Aorta (tissue), 5 donors: ENCODE results near the gene ZNF474. TPM values are rescaled to one million over a fixed set of nuclear protein-coding genes. Genes with fewer than 3 reads are reported as not detected.

Source experiments
- ATAC-seq: fragments of 200-7000 bp; cut with Tn5 transposase; one replicate; pipeline ENCODE4 v1.9.1; 2022; ENCODE audit warnings: moderate library complexity; ENCODE audit not compliant: low FRiP score
- DNase-seq, 2 donors: peaks; one replicate each; pipeline ENCODE4 v3.0.0-alpha.2; 2020
- H3K27ac ChIP-seq, 2 donors: one replicate each; pipeline ENCODE4 v1.5.1; 2013; ENCODE audit warnings: low read length in 2 of 2, mild to moderate bottlenecking in 2 of 2, moderate library complexity in 2 of 2, control low read depth in 1 of 2, inconsistent platforms in 1 of 2, low read depth in 1 of 2
- H3K27me3 ChIP-seq, 2 donors: one replicate each; pipeline ENCODE4 v1.6.1; 2013; ENCODE audit warnings: control low read depth in 1 of 2, low read length in 1 of 2, mild to moderate bottlenecking in 1 of 2, moderate library complexity in 1 of 2; ENCODE audit not compliant: insufficient read depth in 2 of 2, control insufficient read depth in 1 of 2
- H3K36me3 ChIP-seq, 2 donors: one replicate each; pipeline ENCODE4 v1.6.1; 2013; ENCODE audit warnings: control low read depth in 1 of 2, low read length in 1 of 2, mild to moderate bottlenecking in 1 of 2; ENCODE audit not compliant: insufficient read depth in 2 of 2, control insufficient read depth in 1 of 2
- H3K4me1 ChIP-seq, 2 donors: one replicate each; pipeline ENCODE4 v1.6.1; 2013; ENCODE audit warnings: low read length in 2 of 2, control low read depth in 1 of 2, mild to moderate bottlenecking in 1 of 2, moderate library complexity in 1 of 2; ENCODE audit not compliant: insufficient read depth in 2 of 2, control insufficient read depth in 1 of 2
- H3K4me3 ChIP-seq, 2 donors: one replicate each; pipeline ENCODE4 v1.5.1; 2013; ENCODE audit warnings: low read length in 2 of 2, control low read depth in 1 of 2, mild to moderate bottlenecking in 1 of 2
- H3K9me3 ChIP-seq: one replicate; pipeline ENCODE4 v1.6.1; 2013; ENCODE audit warnings: mild to moderate bottlenecking, low read length; ENCODE audit not compliant: control insufficient read depth
- WGBS, 2 donors: extraction: QIAGEN DNeasy Blood & Tissue Kit; methylation state at CpG; one replicate each; pipeline ENCODE4 v1.1.7; 2013; 5-methylcytosine and 5-hydroxymethylcytosine counted together
- intact Hi-C, 2 donors: fragments of 100-400 bp; cut with DNase I; formaldehyde crosslinking; loops; one replicate each; pipeline versions ENCODE4 v1.14.2 to v1.15.0; 2022
- polyA plus RNA-seq, 2 donors: library from polyadenylated mRNA; stranded (reverse); fragments of 200-250 nt; gene quantifications; one replicate each; pipeline ENCODE4 v1.2.3, GENCODE V29; 2013
- total RNA-seq, 2 donors: library from RNA; stranded (reverse); fragmentation: NEBNext Ultra II Directional; extraction: Animal tissue kit (Norgen Biotek cat#: 25700); gene quantifications; one replicate each; pipeline ENCODE4 v1.2.1, GENCODE V29; 2021
- donor health status: healthy with polysubstance abuse.
- donor health status: Bipolar disorder and iron deficiency.
- donor health status: DM: no; HTN: no; CAD: no.
- donor health status: DM: no; HTN: no; CAD: no.
- donor health status: DM: yes; HTN: yes; CAD: no.

Gene ZNF474
- total and polyA plus RNA-seq, 4 donors = 0.08 to 0.75 (median 0.52) TPM; not detected in 1

GRCh38 chr5:122095158-122095557, 34.2 kb upstream of the ZNF474 start:
- intact Hi-C loops = no loop called here

GRCh38 chr5:122097391-122097790, 32.0 kb upstream of the ZNF474 start:
- Histone ChIP-seq H3K27me3 (no peaks in the 10 kb centered on the region), H3K27ac (no peak overlapping the region), H3K9me3 (no peaks in the 10 kb centered on the region), H3K4me1 (no peaks in the 10 kb centered on the region), H3K36me3 (no peaks in the 10 kb centered on the region), H3K4me3 (no peak overlapping the region)
- DNase-seq (no peak), ATAC-seq (no peak)
- intact Hi-C loops = no loop called here
- 63 to 77% methylated on average over 1 of the region's 1 CpG for WGBS, 2 donors

More at GRCh38 chr5:122095158-122095557, 34.2 kb upstream of the ZNF474 start:
- Histone ChIP-seq H3K4me1 (no peaks in the 10 kb centered on the region), H3K9me3 (no peaks in the 10 kb centered on the region), H3K4me3 (no peak overlapping the region), H3K36me3 (no peaks in the 10 kb centered on the region), H3K27ac (no peak overlapping the region), H3K27me3 (no peaks in the 10 kb centered on the region)
- no peak for ATAC-seq
- no peak for DNase-seq
- WGBS, 2 donors = 25 to 37% methylated on average over 3 of the region's 3 CpGs

DNA sequence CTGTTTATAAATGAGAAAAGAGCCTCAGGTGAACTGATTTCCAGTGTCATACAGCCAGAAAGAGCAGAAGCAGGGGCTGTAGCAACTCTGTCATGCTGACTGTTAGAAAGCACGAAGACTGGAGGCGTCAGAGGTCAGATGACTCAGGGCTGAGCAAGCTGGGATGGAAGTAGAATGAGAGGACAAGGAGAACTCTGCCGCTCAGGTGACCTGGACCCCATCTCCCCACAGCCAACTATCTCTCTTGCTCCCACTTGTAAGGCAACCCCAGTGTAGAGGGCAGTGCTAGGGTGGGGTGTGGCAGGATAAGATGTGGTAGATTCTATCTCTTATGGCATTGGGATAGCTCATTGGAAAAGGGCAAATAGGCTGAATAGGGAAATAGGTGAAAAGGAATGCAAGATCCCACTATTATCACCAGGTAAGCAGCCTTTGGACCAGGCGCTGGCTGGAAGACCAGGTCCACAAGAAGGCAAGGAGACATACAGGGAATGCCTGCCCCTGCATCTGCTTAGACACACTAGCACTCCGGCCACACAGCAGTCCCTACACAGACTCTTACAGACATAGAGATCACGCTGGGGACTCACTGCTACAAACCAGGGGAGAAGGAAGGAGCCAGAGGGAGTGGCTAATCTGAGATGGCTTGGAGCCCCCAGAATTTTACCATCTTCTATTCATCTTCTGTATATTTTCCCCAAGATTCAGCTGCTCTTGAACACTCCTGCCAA, 30.1 kb upstream of the ZNF474 start:
- WGBS, 2 donors = 90 to 97% methylated on average over 6 of the region's 6 CpGs
- intact Hi-C loops = no loop called here
- Histone ChIP-seq H3K4me3 (no peak overlapping the region), H3K36me3 (no peaks in the 10 kb centered on the region), H3K27ac (no peak overlapping the region), H3K4me1 (no peaks in the 10 kb centered on the region), H3K9me3 (no peaks in the 10 kb centered on the region), H3K27me3 (no peaks in the 10 kb centered on the region)
- DNase-seq = no peak
- no peak for ATAC-seq

DNA sequence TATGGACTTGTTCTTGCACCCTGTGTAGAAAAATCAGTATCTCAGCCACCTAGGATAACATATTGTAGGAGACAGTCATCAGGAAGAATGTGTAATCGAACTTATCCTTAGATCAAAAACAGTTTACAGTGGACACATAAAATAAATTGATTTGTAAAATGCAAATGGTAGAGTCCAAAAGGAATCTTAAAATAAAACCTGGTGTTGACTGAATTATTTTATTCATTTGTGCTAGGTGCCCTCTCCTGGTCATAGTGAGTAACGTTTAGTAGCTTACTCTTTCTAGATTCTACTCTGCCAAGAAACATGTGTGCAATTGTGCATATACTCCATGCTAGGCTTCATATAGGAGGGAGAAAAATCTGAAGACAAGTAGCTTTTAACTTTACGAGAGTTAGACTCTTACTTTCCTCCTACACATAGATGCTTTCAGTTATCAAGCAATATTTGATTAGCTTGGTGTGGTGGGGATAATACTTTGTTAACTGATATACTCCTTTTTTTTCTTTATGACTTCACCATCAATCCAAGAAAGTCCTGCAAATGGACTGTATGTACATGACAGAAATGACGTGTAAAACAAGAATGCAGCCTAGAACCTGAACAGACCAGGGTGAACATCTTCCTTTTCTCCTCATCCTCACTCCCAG, 27.6 kb upstream of the ZNF474 start:
- H3K4me3 ChIP-seq = no peak overlapping the region
- no peaks in the 10 kb centered on the region for H3K36me3 ChIP-seq
- H3K27ac ChIP-seq = no peak overlapping the region
- WGBS, 2 donors = 8 to 11% methylated on average over 4 of the region's 4 CpGs
- H3K4me1 ChIP-seq = no peaks in the 10 kb centered on the region
- intact Hi-C loops = loop anchor here (5.0 kb wide), 1 partner anchor 134 kb away; no protein-coding TSS in a partner anchor
- DNase-seq (no peak), ATAC-seq (peak; percentile 64)
- no peaks in the 10 kb centered on the region for H3K27me3 ChIP-seq
- H3K9me3 ChIP-seq = no peaks in the 10 kb centered on the region

GRCh38 chr5:122102825-122103224, 26.5 kb upstream of the ZNF474 start:
- Histone ChIP-seq H3K9me3 (no peaks in the 10 kb centered on the region), H3K4me1 (no peaks in the 10 kb centered on the region), H3K36me3 (no peaks in the 10 kb centered on the region), H3K27ac (no peak overlapping the region), H3K27me3 (peaks cover 0 to under 1% of the 10 kb centered on the region in 2 donors), H3K4me3 (no peak overlapping the region)
- WGBS, 2 donors = 59 to 65% methylated on average over 1 of the region's 1 CpG
- no peak for DNase-seq
- intact Hi-C loops = loop anchor here (5.0 kb wide), 1 partner anchor 136 kb away; no protein-coding TSS in a partner anchor
- ATAC-seq = no peak

GRCh38 chr5:122105909-122106308, 23.4 kb upstream of the ZNF474 start:
- H3K36me3 ChIP-seq = no peaks in the 10 kb centered on the region
- H3K27me3 ChIP-seq = peaks cover 0 to 2% of the 10 kb centered on the region in 2 donors
- no peak overlapping the region for H3K4me3 ChIP-seq
- ATAC-seq = no peak
- intact Hi-C loops = no loop called here
- no peaks in the 10 kb centered on the region for H3K9me3 ChIP-seq
- no peak overlapping the region for H3K27ac ChIP-seq
- DNase-seq = no peak
- 90 to 91% methylated on average over 2 of the region's 2 CpGs for WGBS, 2 donors
- no peaks in the 10 kb centered on the region for H3K4me1 ChIP-seq

DNA sequence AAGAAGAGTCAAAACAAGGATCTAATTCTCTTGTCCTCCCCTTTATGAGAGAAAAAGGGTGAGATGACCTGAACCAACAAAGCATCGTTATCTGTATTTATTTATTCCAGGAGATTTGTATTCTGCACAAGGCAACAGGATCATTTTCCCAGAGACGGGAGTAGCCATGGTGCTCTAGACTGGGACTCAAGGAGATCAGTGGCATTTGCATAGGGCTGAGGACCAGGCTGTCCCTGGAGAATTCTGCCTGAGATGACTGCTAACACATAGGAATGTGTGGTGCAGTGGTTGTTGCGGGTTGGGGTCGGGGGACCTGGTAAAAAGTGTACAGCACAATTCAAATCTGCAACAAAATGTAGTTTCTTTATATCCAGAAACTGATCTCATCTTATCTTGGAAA, 22.3 kb upstream of the ZNF474 start:
- 82 to 89% methylated on average over 4 of the region's 4 CpGs for WGBS, 2 donors
- ATAC-seq (no peak), DNase-seq (no peak)
- H3K27me3 ChIP-seq = peaks cover 0 to 2% of the 10 kb centered on the region in 2 donors
- H3K36me3 ChIP-seq = no peaks in the 10 kb centered on the region
- intact Hi-C loops = no loop called here
- no peaks in the 10 kb centered on the region for H3K9me3 ChIP-seq
- H3K4me1 ChIP-seq = no peaks in the 10 kb centered on the region
- H3K4me3 ChIP-seq = no peak overlapping the region
- H3K27ac ChIP-seq = no peak overlapping the region

DNA sequence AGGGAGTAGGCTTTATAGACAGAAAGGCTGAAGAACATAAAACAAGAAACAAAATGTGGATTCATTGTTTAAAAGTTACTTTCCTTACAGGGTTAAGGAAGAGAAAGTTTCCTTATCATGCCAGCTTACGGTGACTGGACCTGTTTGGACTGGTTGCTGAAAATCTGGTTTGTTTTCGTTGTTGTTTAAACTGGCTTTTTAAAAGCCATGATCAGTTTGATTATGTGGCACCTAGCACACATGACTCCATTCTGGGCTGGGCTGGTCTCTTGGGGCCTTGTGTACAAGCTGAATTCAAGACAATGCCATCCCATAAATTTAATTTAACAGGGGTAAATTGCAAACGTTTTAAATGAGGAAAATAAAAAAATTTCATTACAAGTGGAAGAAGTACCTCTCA, 18.4 kb upstream of the ZNF474 start:
- Histone ChIP-seq H3K27me3 (peaks cover 0 to 2% of the 10 kb centered on the region in 2 donors), H3K27ac (no peak overlapping the region), H3K36me3 (no peaks in the 10 kb centered on the region), H3K4me1 (no peaks in the 10 kb centered on the region), H3K9me3 (no peaks in the 10 kb centered on the region), H3K4me3 (no peak overlapping the region)
- intact Hi-C loops = no loop called here
- WGBS, 2 donors = 66 to 70% methylated on average over 3 of the region's 3 CpGs
- no peak for DNase-seq
- ATAC-seq = no peak

GRCh38 chr5:122111460-122111859, 17.9 kb upstream of the ZNF474 start:
- no peak overlapping the region for H3K4me3 ChIP-seq
- intact Hi-C loops = no loop called here
- H3K27ac ChIP-seq = no peak overlapping the region
- no peaks in the 10 kb centered on the region for H3K36me3 ChIP-seq
- no peaks in the 10 kb centered on the region for H3K4me1 ChIP-seq
- no peak for DNase-seq
- H3K9me3 ChIP-seq = no peaks in the 10 kb centered on the region
- WGBS, 2 donors = 82 to 83% methylated on average over 5 of the region's 5 CpGs
- no peak for ATAC-seq
- H3K27me3 ChIP-seq = peaks cover 0 to 2% of the 10 kb centered on the region in 2 donors
